K562 (cell line): ENCODE measurements around the gene LAPTM5. TPM values are rescaled to one million over a fixed set of nuclear protein-coding genes. Genes with fewer than 3 reads are reported as not detected.

ENCODE experiments used
- ATF6 ChIP-seq: sonication (generic); formaldehyde crosslinking; IDR thresholded peaks from 2 replicates; pipeline ENCODE4 v1.4.0; 2020; ENCODE audit warnings: mild to moderate bottlenecking, missing genetic modification reagents
- HDGF ChIP-seq: fragments of 450-650 bp; IDR thresholded peaks from 2 replicates; pipeline ENCODE4 v1.6.1; 2016
- HES1 ChIP-seq: fragments of 450-650 bp; IDR thresholded peaks from 2 replicates; pipeline ENCODE4 v1.6.1; 2016; ENCODE audit warnings: low read depth, mild to moderate bottlenecking, moderate library complexity
- KLF6 ChIP-seq: fragments of 250-450 bp; sonication (Bioruptor Pico); IDR thresholded peaks from 2 replicates; pipeline ENCODE4 v1.4.0; 2020; ENCODE audit warnings: mild to moderate bottlenecking, moderate library complexity, borderline replicate concordance
- PPARD ChIP-seq: fragments of 250-450 bp; sonication (Bioruptor Pico); IDR thresholded peaks from 2 replicates; pipeline ENCODE4 v1.8.0; 2022; ENCODE audit warnings: inconsistent platforms, mild to moderate bottlenecking, moderate library complexity
- RAD21 ChIP-seq, 2 experiments: fragments of 250-450 bp in 1 of 2; fragments of 450-650 bp in 1 of 2; sonication (Bioruptor Pico) in 1 of 2; formaldehyde crosslinking in 1 of 2; IDR thresholded peaks in 1 of 2; conservative IDR thresholded peaks in 1 of 2; 2 replicates each; pipeline versions ENCODE4 v1.4.0 to v1.8.0; 2020 to 2022; ENCODE audit warnings: mild to moderate bottlenecking in 2 of 2, moderate library complexity in 1 of 2
- RBBP5 ChIP-seq: fragments of 200-600 bp; sonication (generic); IDR thresholded peaks from 2 replicates; pipeline ENCODE4 v1.6.1; 2012; ENCODE audit warnings: borderline replicate concordance, mild to moderate bottlenecking, low read length, control low read depth, inconsistent platforms; ENCODE audit not compliant: insufficient read depth, poor library complexity, severe bottlenecking
- SP1 ChIP-seq: sonication (generic); formaldehyde crosslinking; IDR thresholded peaks from 2 replicates; pipeline ENCODE4 v1.8.1; 2022; ENCODE audit warnings: mild to moderate bottlenecking, missing genetic modification reagents
- SREBF2 ChIP-seq: sonication (generic); formaldehyde crosslinking; IDR thresholded peaks from 2 replicates; pipeline ENCODE4 v1.4.0; 2020; ENCODE audit warnings: mild to moderate bottlenecking, missing genetic modification reagents
- TEAD1 ChIP-seq, 2 experiments: fragments of 450-650 bp in 1 of 2; sonication (generic) in 1 of 2; formaldehyde crosslinking; IDR thresholded peaks; 2 replicates each; pipeline versions ENCODE4 v1.4.0 to v1.8.0; 2020 to 2022; ENCODE audit warnings: mild to moderate bottlenecking in 2 of 2, missing genetic modification reagents in 1 of 2
- THAP12 ChIP-seq: fragments of 250-450 bp; sonication (Bioruptor Pico); IDR thresholded peaks from 2 replicates; pipeline ENCODE4 v1.9.0; 2021; ENCODE audit warnings: mild to moderate bottlenecking, inconsistent platforms
- THRB ChIP-seq: fragments of 450-650 bp; formaldehyde crosslinking; conservative IDR thresholded peaks from 2 replicates; pipeline ENCODE4 v1.4.0; 2022; ENCODE audit warnings: mild to moderate bottlenecking, missing genetic modification characterization
- ZHX1 ChIP-seq: fragments of 150-350 bp; conservative IDR thresholded peaks from 2 replicates; pipeline ENCODE4 v1.6.1; 2014; ENCODE audit warnings: low read length
- ZKSCAN1 ChIP-seq: fragments of 150-350 bp; IDR thresholded peaks from 2 replicates; pipeline ENCODE4 v1.6.1; 2016; ENCODE audit warnings: low read depth, low read length
- ZNF586 ChIP-seq: fragments of 450-650 bp; formaldehyde crosslinking; conservative IDR thresholded peaks from 2 replicates; pipeline ENCODE4 v1.4.0; 2020; ENCODE audit warnings: mild to moderate bottlenecking, moderate library complexity
- polyA plus RNA-seq, 8 experiments: library from polyadenylated mRNA; depleted of rRNA in 4 of 8; stranded (reverse) in 5 of 8; unstranded in 3 of 8; fragments of >200 nt; fragmentation: Nextera tagmentation in 2 of 8; fragmentation: Illumina TruSeq in 1 of 8; extraction: Ambion mirVana in 2 of 8; extraction: Trizol in 1 of 8; gene quantifications; 2 replicates each; pipeline versions ENCODE4 v1.2.1 to v1.2.3, GENCODE V29; 2011 to 2014; ENCODE audit warnings: inconsistent platforms in 1 of 8, missing spikeins in 1 of 8
- total RNA-seq, 7 experiments: library from RNA; depleted of rRNA in 6 of 7; stranded (reverse); fragments of >200 nt in 6 of 7; fragmentation: Illumina TruSeq in 2 of 7; extraction: Trizol in 2 of 7; gene quantifications; 2 replicates each; pipeline versions ENCODE4 v1.2.1 to v1.2.3, GENCODE V29; 2011 to 2021; ENCODE audit warnings: low replicate concordance in 1 of 7

The LAPTM5 gene
- total and polyA plus RNA-seq, 9 of the 15 experiments (the other 6 are each of a cell fraction or from before 2014, with no cell fraction given): 2.4 to 47.3 (median 20.3) TPM

GRCh38 chr1:30731109-30731805 lies 26.3 kb downstream of the LAPTM5 start (continued):
- TF ChIP-seq THAP12 (CRISPR knock-in tag) (0 out of 2 replicates have a peak, but pooled peaks have one; percentile 10), KLF6 (CRISPR knock-in tag) (peak; percentile 19; the same call in 1 of the 2 replicates), SP1 (CRISPR knock-in tag) (0 out of 2 replicates have a peak, but pooled peaks have one; percentile 55), HES1 (no peak), ZNF586 (CRISPR knock-in tag) (0 out of 2 replicates have a peak, but pooled peaks have one; percentile 4), TEAD1 (CRISPR knock-in tag; IDR thresholded peaks at IDR 0.05) (0 out of 4 replicates have a peak, but pooled peaks of 1 of the 2 experiments have one; percentile 31), ATF6 (CRISPR knock-in tag) (peak; percentile 68; the same call in 1 of the 2 replicates), RAD21 (CRISPR knock-in tag; conservative IDR thresholded peaks at IDR 0.05 in 1 of 2, IDR thresholded peaks at IDR 0.05 in 1 of 2) (peak in 1 of 2 experiments; percentile 27; a peak in 1 of 4 replicates), RBBP5 (peak; percentile 31), THRB (CRISPR knock-in tag) (0 out of 2 replicates have a peak, but pooled peaks have one; percentile 43), ZKSCAN1 (peak; percentile 98), SREBF2 (CRISPR knock-in tag) (0 out of 2 replicates have a peak, but pooled peaks have one; percentile 54), PPARD (CRISPR knock-in tag) (no peak), ZHX1 (no peak), HDGF (0 out of 2 replicates have a peak, but pooled peaks have one; percentile 1)
